HepG2 (cell line): ENCODE measurements around the gene TUBGCP3. TPM values are rescaled to one million over a fixed set of nuclear protein-coding genes. Genes with fewer than 3 reads are reported as not detected.
A peak's percentile ranks its signal among the peaks of the same experiment; 100 is the strongest.

Experiments used
- ATAC-seq: fragments of 200-7000 bp; cut with Tn5 transposase; 3 replicates; pipeline ENCODE4 v1.9.1; 2020; ENCODE audit warnings: mild to moderate bottlenecking, moderate library complexity
- BruUV-seq: library from RNA; stranded (reverse); fragments of 400-500 nt; replicated peaks from 2 replicates; lab custom pipeline; 2021; lab: Mats Ljungman, UMichigan
- CTCF ChIA-PET: fragments of 300-600 bp; formaldehyde crosslinking; extraction: SDS; loops from one replicate; lab custom pipeline; 2021; ENCODE audit warnings: low total read pairs, inconsistent platforms, low intra/inter-chr PET ratio; lab: Yijun Ruan, JAX
- POLR2A ChIA-PET: fragments of 350-600 bp; sonication (Branson Sonifier 250); formaldehyde crosslinking; loops from one replicate; lab custom pipeline; 2020; ENCODE audit warnings: antibody characterized with exemption, inconsistent platforms; lab: Yijun Ruan, JAX
- DNase-seq: peaks from one replicate; pipeline ENCODE4 v3.0.0-alpha.2; 2015; ENCODE audit warnings: low spot score
- FAIRE-seq: peaks from 3 replicates; lab custom pipeline; 2011; peaks lifted over from hg19 to GRCh38; lab: Jason Lieb, UNC
- H2AFZ ChIP-seq: one replicate; pipeline ENCODE4 v1.6.1; 2011; ENCODE audit warnings: low read length, inconsistent platforms
- H3K27ac ChIP-seq: fragments of 300-600 bp; 3 replicates; pipeline ENCODE4 v1.8.0; 2011; ENCODE audit warnings: mixed run types, mild to moderate bottlenecking, mixed read lengths, low read length, inconsistent platforms; ENCODE audit not compliant: insufficient read depth; ENCODE audit errors: extremely low read length
- H3K27me3 ChIP-seq, 2 experiments: fragments of 200-600 bp in 1 of 2; 2 replicates in 1 of 2; 3 replicates in 1 of 2; pipeline versions ENCODE4 v1.6.0 to v1.8.0; 2011; ENCODE audit warnings: low read length in 2 of 2, mild to moderate bottlenecking in 2 of 2, moderate library complexity in 2 of 2, inconsistent platforms in 1 of 2; ENCODE audit not compliant: insufficient read depth in 2 of 2, control insufficient read depth in 1 of 2
- H3K36me3 ChIP-seq, 2 experiments: fragments of 200-600 bp in 1 of 2; replicated peaks in 1 of 2; 2 replicates in 1 of 2; 3 replicates in 1 of 2; pipeline versions ENCODE4 v1.5.1 to v1.8.0; 2011; ENCODE audit warnings: low read length in 2 of 2, inconsistent platforms in 1 of 2; ENCODE audit not compliant: insufficient read depth in 2 of 2, control insufficient read depth in 1 of 2
- H3K4me1 ChIP-seq: 2 replicates; pipeline ENCODE4 v1.5.1; 2012; ENCODE audit warnings: low read length, inconsistent platforms; ENCODE audit not compliant: insufficient read depth
- H3K4me2 ChIP-seq: 2 replicates; pipeline ENCODE4 v1.6.0; 2011; ENCODE audit warnings: low read depth, low read length, inconsistent platforms
- H3K4me3 ChIP-seq, 3 experiments: fragments of 200-600 bp in 1 of 3; sonication (generic), shearing (Covaris generic) in 1 of 3; replicated peaks in 1 of 3; 2 replicates each; pipeline ENCODE4 v1.5.1; 2011 to 2016; ENCODE audit warnings: low read length in 3 of 3, inconsistent platforms in 2 of 3, low read depth in 2 of 3, mild to moderate bottlenecking in 2 of 3, control low read depth in 1 of 3, mixed read lengths in 1 of 3; ENCODE audit not compliant: insufficient read depth in 1 of 3
- H3K79me2 ChIP-seq: one replicate; pipeline ENCODE4 v1.6.1; 2011; ENCODE audit warnings: low read length, inconsistent platforms; ENCODE audit not compliant: insufficient read depth
- H3K9ac ChIP-seq: 2 replicates; pipeline ENCODE4 v1.6.0; 2011; ENCODE audit warnings: mild to moderate bottlenecking, low read depth, low read length, inconsistent platforms; ENCODE audit not compliant: insufficient read depth
- H3K9me3 ChIP-seq: 2 replicates; pipeline ENCODE4 v1.5.1; 2012; ENCODE audit warnings: mild to moderate bottlenecking, low read length
- H4K20me1 ChIP-seq: 2 replicates; pipeline ENCODE4 v1.6.0; 2011; ENCODE audit warnings: inconsistent platforms, mild to moderate bottlenecking, low read length, moderate library complexity; ENCODE audit not compliant: insufficient read depth
- MAZ ChIP-seq, 2 experiments: sonication (generic) in 1 of 2; formaldehyde crosslinking in 1 of 2; IDR thresholded peaks; 2 replicates each; pipeline versions ENCODE4 v1.5.0 to v1.6.1; 2012 to 2020; ENCODE audit warnings: low read depth in 2 of 2, mild to moderate bottlenecking in 2 of 2, borderline replicate concordance in 1 of 2, improper control_type of control experiment in 1 of 2, low read length in 1 of 2, missing genetic modification reagents in 1 of 2, moderate library complexity in 1 of 2
- PPARG ChIP-seq: conservative IDR thresholded peaks from 2 replicates; pipeline ENCODE4 v1.6.1; 2016; ENCODE audit warnings: missing biosample characterization, missing genetic modification reagents
- ZBTB33 ChIP-seq: sonication (generic); formaldehyde crosslinking; IDR thresholded peaks from 2 replicates; pipeline ENCODE4 v1.4.0; 2020; ENCODE audit warnings: missing genetic modification reagents
- ZNF234 ChIP-seq: sonication (generic); formaldehyde crosslinking; conservative IDR thresholded peaks from 2 replicates; pipeline ENCODE4 v1.5.1; 2020; ENCODE audit warnings: mild to moderate bottlenecking, missing genetic modification reagents
- WGBS: methylation state at CpG from one replicate; pipeline ENCODE4 v1.1.6; 2017; ENCODE audit warnings: low lambda C conversion rate; 5-methylcytosine and 5-hydroxymethylcytosine counted together
- in situ Hi-C: cut with HindIII; loops from 2 replicates; pipeline ENCODE4 v1.10.0; 2017; ENCODE audit warnings: low pct_unique_long_range_greater_than_20kb; ENCODE audit not compliant: extremely low pct_ligation_motif_present
- intact Hi-C: fragments of 100-400 bp; cut with micrococcal nuclease; formaldehyde crosslinking; loops from one replicate; pipeline ENCODE4 v1.10.0; 2022; ENCODE audit not compliant: unreplicated experiment
- polyA plus RNA-seq, 8 experiments: library from polyadenylated mRNA; depleted of rRNA in 3 of 8; stranded (reverse) in 7 of 8; unstranded in 1 of 8; fragments of >200 nt; fragmentation: Illumina TruSeq in 4 of 8; extraction: Trizol in 4 of 8; gene quantifications; 2 replicates each; pipeline versions ENCODE4 v1.2.1 to v1.2.3, GENCODE V29; 2011 to 2016; ENCODE audit warnings: low read depth in 4 of 8, missing spikeins in 1 of 8, mixed read lengths in 1 of 8; ENCODE audit not compliant: insufficient read depth in 1 of 8
- total RNA-seq, 5 experiments: library from RNA; depleted of rRNA; stranded (reverse); fragments of >200 nt; fragmentation: Illumina TruSeq; extraction: Trizol; gene quantifications; 2 replicates each; pipeline ENCODE4 v1.2.3, GENCODE V29; 2016; ENCODE audit warnings: low read depth in 1 of 5

Gene TUBGCP3
- total and polyA plus RNA-seq, 2 of the 13 experiments (the other 11 are each of a cell fraction or from before 2014, with no cell fraction given) = 12.6 to 15.5 TPM

DNA sequence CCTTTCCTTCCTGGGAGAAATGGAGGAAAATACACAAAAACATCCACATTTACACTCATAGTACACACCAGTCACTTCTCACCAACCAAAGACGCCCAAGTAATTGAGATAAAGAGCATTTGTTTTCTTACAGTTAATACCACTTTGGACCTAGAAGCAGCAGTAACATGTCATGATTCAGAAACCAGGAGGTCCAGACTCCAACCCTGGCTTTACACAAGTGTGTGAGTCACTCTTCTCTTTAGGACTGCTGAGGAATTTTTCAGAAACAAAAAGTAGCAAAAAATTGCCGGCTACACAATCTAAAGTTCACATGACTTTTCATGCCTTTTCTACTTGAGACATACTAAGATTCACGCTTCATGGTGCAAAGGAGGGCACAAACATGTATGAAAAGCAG is 42.1 kb downstream of the TUBGCP3 start:
- WGBS = 71% methylated on average over 3 of the region's 3 CpGs
- intact Hi-C loops = no loop called here
- BruUV-seq = no TSS peak
- no peaks in the 10 kb centered on the region for H4K20me1 ChIP-seq
- FAIRE-seq (no peak), DNase-seq (no peak), ATAC-seq (peak; percentile 25; the same call in 1 of the 3 replicates)
- H2AFZ ChIP-seq = no peak overlapping the region
- ChIA-PET CTCF (no interaction called here), POLR2A (no interaction called here)
- no peak overlapping the region for H3K4me2 ChIP-seq
- in situ Hi-C loops = no loop called here
- no peaks in the 10 kb centered on the region for H3K4me1 ChIP-seq
- H3K27me3 ChIP-seq = no peaks in the 10 kb centered on the region
- no peaks in the 10 kb centered on the region for H3K9me3 ChIP-seq
- TF ChIP-seq ZBTB33 (no peak), MAZ (IDR thresholded peaks at IDR 0.05; ENCODE audit: borderline replicate concordance, low read depth, low read length) (no peak), MAZ (CRISPR knock-in tag; IDR thresholded peaks at IDR 0.05; ENCODE audit: low read depth) (no peak), PPARG (CRISPR knock-in tag) (no peak), ZNF234 (CRISPR knock-in tag) (no peak)
- H3K9ac ChIP-seq = no peak overlapping the region
- H3K79me2 ChIP-seq = no peaks in the 10 kb centered on the region
- peaks cover 6 to 40% of the 10 kb centered on the region in 2 experiments for H3K36me3 ChIP-seq
- no peak overlapping the region for H3K4me3 ChIP-seq
- H3K27ac ChIP-seq = no peak overlapping the region
